Measurements from ENCODE around the gene TEN1. TPM values are rescaled to one million over a fixed set of nuclear protein-coding genes. Genes with fewer than 3 reads are reported as not detected.

TEN1 gene
- polyA plus RNA-seq, 3 donors: 15.1 to 24.2 (median 22.9) TPM

GRCh38 chr17:76049239-76049638, 70.2 kb downstream of the TEN1 start:
- DNase-seq (ENCODE audit: low read depth in 3 of 3, low spot score in 2 of 3): no peak

- DNase-seq (ENCODE audit: low read depth in 3 of 3, low spot score in 2 of 3): no peak
These were observed 70.9 kb downstream of the TEN1 start for GRCh38 chr17:76049836-76050537.

Other genes starting within 250 kb of the TEN1 start
- gene GALK1, start 214.0 kb upstream of the TEN1 start, polyA plus RNA-seq (ENCODE audit: insufficient read length in 3 of 3): 10 to 100 TPM; 20.9 to 24.0 (median 21.5) TPM
- gene UNK, start 194.4 kb upstream of the TEN1 start, polyA plus RNA-seq (ENCODE audit: insufficient read length in 3 of 3): 10 to 100 TPM; 28.5 to 32.3 (median 32.0) TPM
- 1 to 10 TPM; 3.6 to 5.7 (median 5.0) TPM for gene UNC13D, start 134.8 kb upstream of the TEN1 start, polyA plus RNA-seq (ENCODE audit: insufficient read length in 3 of 3)
- gene WBP2, start 123.9 kb upstream of the TEN1 start, polyA plus RNA-seq (ENCODE audit: insufficient read length in 3 of 3): 10 to 100 TPM; 70.2 to 86.7 (median 82.8) TPM
- gene TRIM47, start 100.7 kb upstream of the TEN1 start, polyA plus RNA-seq (ENCODE audit: insufficient read length in 3 of 3): 1 to 10 TPM; 5.8 to 9.1 (median 6.3) TPM
- 10 to 100 TPM; 11.1 to 12.4 (median 11.3) TPM for gene TRIM65, start 82.3 kb upstream of the TEN1 start, polyA plus RNA-seq (ENCODE audit: insufficient read length in 3 of 3)
- 10 to 100 TPM; 66.2 to 77.1 (median 66.7) TPM for gene MRPL38, start 74.4 kb upstream of the TEN1 start, polyA plus RNA-seq (ENCODE audit: insufficient read length in 3 of 3)
- 1 to 10 TPM; 6.6 to 8.3 (median 7.0) TPM for gene FBF1, start 38.2 kb upstream of the TEN1 start, polyA plus RNA-seq (ENCODE audit: insufficient read length in 3 of 3)
- gene ACOX1, start 74 bp upstream of the TEN1 start, polyA plus RNA-seq (ENCODE audit: insufficient read length in 3 of 3): 10 to 100 TPM; 30.3 to 42.7 (median 34.3) TPM
- 10 to 100 TPM in 2 of 3 donors, 1 to 10 TPM in 1; 9.7 to 12.8 (median 10.8) TPM for gene CDK3, start 21.6 kb downstream of the TEN1 start, polyA plus RNA-seq (ENCODE audit: insufficient read length in 3 of 3)
- 10 to 100 TPM; 14.4 to 16.0 (median 14.9) TPM for gene EVPL, start 48.1 kb downstream of the TEN1 start, polyA plus RNA-seq (ENCODE audit: insufficient read length in 3 of 3)
- gene SRP68, start 93.3 kb downstream of the TEN1 start, polyA plus RNA-seq (ENCODE audit: insufficient read length in 3 of 3): 100 to 1,000 TPM; 101 to 110 (median 103) TPM
- under 1 TPM in 1 of 3 donors, not detected in 2; 0.26 TPM for gene GALR2, start 95.5 kb downstream of the TEN1 start, polyA plus RNA-seq (ENCODE audit: insufficient read length in 3 of 3)
- 10 to 100 TPM in 2 of 3 donors, 1 to 10 TPM in 1; 6.2 to 18.4 (median 16.0) TPM for gene ZACN, start 99.9 kb downstream of the TEN1 start, polyA plus RNA-seq (ENCODE audit: insufficient read length in 3 of 3)
- 100 to 1,000 TPM; 138 to 168 (median 146) TPM for gene EXOC7, start 124.5 kb downstream of the TEN1 start, polyA plus RNA-seq (ENCODE audit: insufficient read length in 3 of 3)
- gene FOXJ1, start 162.0 kb downstream of the TEN1 start, polyA plus RNA-seq (ENCODE audit: insufficient read length in 3 of 3): 10 to 100 TPM; 15.0 to 21.0 (median 17.7) TPM

Measured in right renal cortex interstitium (tissue), 3 donors.